Neural progenitor cell (in vitro differentiated cells): Measurements from ENCODE around the gene TSPYL2. TPM values are rescaled to one million over a fixed set of nuclear protein-coding genes. Genes with fewer than 3 reads are reported as not detected.

ENCODE experiments used
- DNase-seq: peaks from one replicate; pipeline ENCODE4 v3.0.0-alpha.2; 2016; ENCODE audit warnings: low spot score
- H2AFZ ChIP-seq: fragments of 200-600 bp; sonication (generic); replicated peaks from 2 replicates; pipeline ENCODE4 v1.6.1; 2016; ENCODE audit warnings: antibody characterized with exemption
- H3F3A ChIP-seq: fragments of 200-600 bp; sonication (generic); 2 replicates; pipeline ENCODE4 v1.6.1; 2016; ENCODE audit warnings: antibody characterized with exemption, low read depth
- H3K27ac ChIP-seq: fragments of 200-600 bp; sonication (generic); 2 replicates; pipeline ENCODE4 v1.5.1; 2016; ENCODE audit warnings: mild to moderate bottlenecking
- H3K27me3 ChIP-seq: fragments of 200-600 bp; sonication (generic); 2 replicates; pipeline ENCODE4 v1.6.1; 2016; ENCODE audit warnings: mild to moderate bottlenecking, moderate library complexity
- H3K36me3 ChIP-seq: fragments of 200-600 bp; sonication (generic); 2 replicates; pipeline ENCODE4 v1.5.1; 2016
- H3K4me1 ChIP-seq: fragments of 200-600 bp; sonication (generic); 2 replicates; pipeline ENCODE4 v1.6.1; 2016; ENCODE audit warnings: mixed run types
- H3K4me2 ChIP-seq: fragments of 200-600 bp; sonication (generic); 2 replicates; pipeline ENCODE4 v1.6.1; 2016
- H3K4me3 ChIP-seq: fragments of 200-600 bp; sonication (generic); 2 replicates; pipeline ENCODE4 v1.5.1; 2016
- H3K79me2 ChIP-seq: fragments of 200-600 bp; sonication (generic); 2 replicates; pipeline ENCODE4 v1.6.1; 2016; ENCODE audit warnings: low read depth
- H3K9ac ChIP-seq: fragments of 200-600 bp; sonication (generic); 2 replicates; pipeline ENCODE4 v1.6.1; 2016
- H3K9me3 ChIP-seq: fragments of 200-600 bp; sonication (generic); 2 replicates; pipeline ENCODE4 v1.5.1; 2016; ENCODE audit warnings: low read depth
- H4K20me1 ChIP-seq: fragments of 200-600 bp; sonication (generic); 2 replicates; pipeline ENCODE4 v1.6.1; 2016; ENCODE audit warnings: low read depth
- H3K27ac Mint-ChIP-seq: 3 replicates; pipeline ENCODE4 v1.8.0; 2021; ENCODE audit warnings: mixed read lengths
- H3K27me3 Mint-ChIP-seq: 2 replicates; pipeline ENCODE4 v1.8.0; 2022; ENCODE audit warnings: low read depth, mild to moderate bottlenecking, inconsistent platforms, moderate library complexity, mixed read lengths; ENCODE audit not compliant: insufficient read depth
- H3K36me3 Mint-ChIP-seq: 3 replicates; pipeline ENCODE4 v1.8.0; 2021; ENCODE audit warnings: mixed read lengths
- H3K4me1 Mint-ChIP-seq: 3 replicates; pipeline ENCODE4 v1.8.0; 2021; ENCODE audit warnings: mixed read lengths
- H3K4me3 Mint-ChIP-seq: 3 replicates; pipeline ENCODE4 v1.8.0; 2021; ENCODE audit warnings: mild to moderate bottlenecking, moderate library complexity, mixed read lengths
- H3K9me3 Mint-ChIP-seq: 3 replicates; pipeline ENCODE4 v1.8.0; 2020; ENCODE audit warnings: mixed read lengths
- CTCF ChIP-seq: fragments of 200-600 bp; sonication (generic); IDR thresholded peaks from 2 replicates; pipeline ENCODE4 v1.5.1; 2017; ENCODE audit warnings: antibody characterized with exemption, mild to moderate bottlenecking
- EZH2 ChIP-seq: fragments of 200-600 bp; sonication (generic); IDR thresholded peaks from 2 replicates; pipeline ENCODE4 v1.6.1; 2017; ENCODE audit warnings: antibody characterized with exemption, mild to moderate bottlenecking, moderate library complexity
- EZH2phosphoT487 ChIP-seq: fragments of 200-600 bp; sonication (generic); IDR thresholded peaks from 2 replicates; pipeline ENCODE4 v1.6.1; 2017; ENCODE audit warnings: antibody characterized with exemption
- total RNA-seq: library from RNA; depleted of rRNA; stranded (reverse); fragments of >200 nt; gene quantifications from 2 replicates; pipeline ENCODE4 v1.2.3, GENCODE V29; 2015; ENCODE audit warnings: low replicate concordance

The TSPYL2 gene
- total RNA-seq, 1 donor from 2014 or later: 37.1 TPM

- H3K36me3 ChIP-seq: no peaks in the 10 kb centered on the region
- Mint-ChIP-seq H3K9me3 (peaks cover 8% of the 10 kb centered on the region), H3K4me1 (peaks cover 16% of the 10 kb centered on the region), H3K36me3 (peaks cover 2% of the 10 kb centered on the region), H3K27ac (no peak overlapping the region), H3K27me3 (peaks cover 4% of the 10 kb centered on the region), H3K4me3 (no peak overlapping the region)
- peaks cover 6% of the 10 kb centered on the region for H3K4me1 ChIP-seq
- H3F3A ChIP-seq: peaks cover 8% of the 10 kb centered on the region
- TF ChIP-seq EZH2 (no peak), EZH2phosphoT487 (no peak), CTCF (no peak)
- DNase-seq: no peak
- H3K27ac ChIP-seq: no peak overlapping the region
- no peaks in the 10 kb centered on the region for H3K27me3 ChIP-seq
- peaks cover 15% of the 10 kb centered on the region for H3K79me2 ChIP-seq
- H3K9me3 ChIP-seq: no peaks in the 10 kb centered on the region
- no peak overlapping the region for H3K4me3 ChIP-seq
- H4K20me1 ChIP-seq: peaks cover 13% of the 10 kb centered on the region
- no peak overlapping the region for H2AFZ ChIP-seq
- no peak overlapping the region for H3K4me2 ChIP-seq
- no peak overlapping the region for H3K9ac ChIP-seq
Observed at GRCh38 chrX:53078943-53079342, 3.2 kb upstream of the TSPYL2 start.

GRCh38 chrX:53080628-53081580, 1.3 kb upstream of the TSPYL2 start:
- TF ChIP-seq EZH2phosphoT487 (no peak), EZH2 (no peak), CTCF (no peak)
- Histone ChIP-seq H3K9me3 (no peaks in the 10 kb centered on the region), H3K27me3 (no peaks in the 10 kb centered on the region), H3K4me2 (peak overlapping the region; percentile 64), H4K20me1 (peaks cover 28% of the 10 kb centered on the region), H3K9ac (no peak overlapping the region), H3K4me1 (peaks cover 6% of the 10 kb centered on the region), H3K4me3 (peak overlapping the region; percentile 38), H2AFZ (no peak overlapping the region), H3F3A (peaks cover 4% of the 10 kb centered on the region), H3K27ac (no peak overlapping the region), H3K36me3 (peaks cover 3% of the 10 kb centered on the region), H3K79me2 (peaks cover 23% of the 10 kb centered on the region)
- Mint-ChIP-seq H3K27me3 (peaks cover 4% of the 10 kb centered on the region), H3K9me3 (peaks cover 11% of the 10 kb centered on the region), H3K27ac (peak overlapping the region; percentile 89), H3K4me3 (peak overlapping the region; percentile 82), H3K36me3 (peaks cover 10% of the 10 kb centered on the region), H3K4me1 (peaks cover 16% of the 10 kb centered on the region)
- DNase-seq: peak; percentile 23

GRCh38 chrX:53082773-53083616, 828 bp downstream of the TSPYL2 start:
- H2AFZ ChIP-seq: no peak overlapping the region
- no peak overlapping the region for H3K27ac ChIP-seq
- Mint-ChIP-seq H3K36me3 (peaks cover 12% of the 10 kb centered on the region), H3K4me1 (peaks cover 17% of the 10 kb centered on the region), H3K4me3 (peak overlapping the region; percentile 89), H3K27me3 (peaks cover 4% of the 10 kb centered on the region), H3K27ac (peak overlapping the region; percentile 14), H3K9me3 (peaks cover 13% of the 10 kb centered on the region)
- peaks cover 23% of the 10 kb centered on the region for H3K79me2 ChIP-seq
- H3K4me1 ChIP-seq: peaks cover 6% of the 10 kb centered on the region
- no peaks in the 10 kb centered on the region for H3K9me3 ChIP-seq
- H3K9ac ChIP-seq: peak overlapping the region; percentile 73
- H3F3A ChIP-seq: peaks cover 18% of the 10 kb centered on the region
- H3K4me3 ChIP-seq: peak overlapping the region; percentile 63
- peaks cover 3% of the 10 kb centered on the region for H3K36me3 ChIP-seq
- H3K4me2 ChIP-seq: peak overlapping the region; percentile 83
- no peaks in the 10 kb centered on the region for H3K27me3 ChIP-seq
- peaks cover 28% of the 10 kb centered on the region for H4K20me1 ChIP-seq
- no peak for TF ChIP-seq CTCF
- no peak for DNase-seq
